HG03139 (cell line): ENCODE measurements around the gene ABCE1.

Experiments
- ATAC-seq: cut with Tn5 transposase; IDR thresholded peaks from one replicate; pipeline ENCODE4 v1.9.1; 2021; ENCODE audit not compliant: unreplicated experiment

The ABCE1 gene

GRCh38 chr4:145097821-145098674 is at the start of gene ABCE1, which contains the start of gene ANAPC10:
TSS of gene ABCE1 (plus strand) at chr4:145098311. CDS start at chr4:145104413, 6,102 bp downstream.
TSS of gene ANAPC10 (minus strand) at chr4:145098196. CDS start at chr4:145096099, 2,097 bp downstream.
- peak; percentile 71 for ATAC-seq

GRCh38 chr4:145048817-145049216 is 49.3 kb upstream of the ABCE1 start:
- ATAC-seq = no peak

- ATAC-seq = no peak
These were observed 48.9 kb upstream of the ABCE1 start for GRCh38 chr4:145049241-145049640.

- ATAC-seq = no peak
These were observed 42.4 kb upstream of the ABCE1 start for GRCh38 chr4:145055533-145056257.

- no peak for ATAC-seq
These were observed 41.6 kb upstream of the ABCE1 start for GRCh38 chr4:145056325-145057130.

- ATAC-seq = no peak
These were observed 39.9 kb upstream of the ABCE1 start for GRCh38 chr4:145058256-145058655.

GRCh38 chr4:145061318-145061920 is 36.7 kb upstream of the ABCE1 start:
- peak; percentile 59 for ATAC-seq

- ATAC-seq = no peak
These were observed 32.0 kb upstream of the ABCE1 start for GRCh38 chr4:145066063-145066501.

- ATAC-seq = no peak
These were observed 28.8 kb upstream of the ABCE1 start for GRCh38 chr4:145069361-145069760.

GRCh38 chr4:145071560-145071959 is 26.6 kb upstream of the ABCE1 start:
- ATAC-seq = no peak

GRCh38 chr4:145075742-145076468 is 22.2 kb upstream of the ABCE1 start:
- ATAC-seq = no peak

GRCh38 chr4:145076469-145076855 is 21.6 kb upstream of the ABCE1 start:
- ATAC-seq = no peak

- no peak for ATAC-seq
These were observed 16.4 kb upstream of the ABCE1 start for GRCh38 chr4:145081756-145082155.

GRCh38 chr4:145083891-145084605 is 14.1 kb upstream of the ABCE1 start:
- ATAC-seq = no peak

- no peak for ATAC-seq
These were observed 7.7 kb upstream of the ABCE1 start for GRCh38 chr4:145090380-145090779.

- ATAC-seq = no peak
These were observed 4.5 kb upstream of the ABCE1 start for GRCh38 chr4:145093638-145094037.

GRCh38 chr4:145097331-145097820 is 735 bp upstream of the ABCE1 start:
- peak; percentile 4 for ATAC-seq

GRCh38 chr4:145098675-145099037 is 545 bp downstream of the ABCE1 start:
- peak; percentile 20 for ATAC-seq

- ATAC-seq = no peak
These were observed 1.5 kb downstream of the ABCE1 start for GRCh38 chr4:145099653-145100052.
